T-helper 17 cell (primary cell): ENCODE data around the gene HRH1. TPM values are rescaled to one million over a fixed set of nuclear protein-coding genes. Genes with fewer than 3 reads are reported as not detected.
"Not testable (repeated sequence)": the region's sequence is repeated elsewhere in the genome, so short reads cannot be mapped to it uniquely, and the experiment has no call there.

ENCODE experiments used
- ATAC-seq: fragments of 150-1000 bp; cut with Tn5 transposase; 2 replicates; pipeline ENCODE4 v1.10.0; 2021; ENCODE audit warnings: mild to moderate bottlenecking, moderate library complexity
- DNase-seq, 3 donors: peaks; one replicate each; pipeline versions ENCODE4 v3.0.0 to v3.0.0-alpha.2; 2020 to 2021
- H3K9me3 ChIP-seq: one replicate; pipeline ENCODE4 v1.7.0; 2013; ENCODE audit warnings: low read length, mild to moderate bottlenecking; ENCODE audit not compliant: control insufficient read depth, poor library complexity, severe bottlenecking
- H3K27ac Mint-ChIP-seq: one replicate; pipeline ENCODE4 v1.8.0; 2022; ENCODE audit warnings: mild to moderate bottlenecking, moderate library complexity, mixed read lengths
- H3K27me3 Mint-ChIP-seq: one replicate; pipeline ENCODE4 v1.8.0; 2022; ENCODE audit warnings: mixed read lengths
- H3K36me3 Mint-ChIP-seq: one replicate; pipeline ENCODE4 v1.8.0; 2022; ENCODE audit warnings: low read depth, mixed read lengths
- H3K4me1 Mint-ChIP-seq: one replicate; pipeline ENCODE4 v1.8.0; 2022; ENCODE audit warnings: mild to moderate bottlenecking, mixed read lengths
- H3K4me3 Mint-ChIP-seq: one replicate; pipeline ENCODE4 v1.8.0; 2022; ENCODE audit warnings: mild to moderate bottlenecking, moderate library complexity, mixed read lengths
- total RNA-seq, 4 donors: library from RNA in 2 of 4; stranded (reverse) in 2 of 4; gene quantifications; one replicate each; pipeline ENCODE4 v1.2.3 and lab custom pipeline; 2022 to 2026

HRH1 gene
- total RNA-seq, 2 donors from 2014 or later: not detected

- not testable (repeated sequence) for H3K27ac Mint-ChIP-seq, ATAC-seq, H3K9me3 ChIP-seq, H3K4me1 Mint-ChIP-seq, H3K36me3 Mint-ChIP-seq, H3K4me3 Mint-ChIP-seq, DNase-seq, H3K27me3 Mint-ChIP-seq
Observed at GRCh38 chr3:11131886-11132285, 22.4 kb upstream of the HRH1 start.

DNA sequence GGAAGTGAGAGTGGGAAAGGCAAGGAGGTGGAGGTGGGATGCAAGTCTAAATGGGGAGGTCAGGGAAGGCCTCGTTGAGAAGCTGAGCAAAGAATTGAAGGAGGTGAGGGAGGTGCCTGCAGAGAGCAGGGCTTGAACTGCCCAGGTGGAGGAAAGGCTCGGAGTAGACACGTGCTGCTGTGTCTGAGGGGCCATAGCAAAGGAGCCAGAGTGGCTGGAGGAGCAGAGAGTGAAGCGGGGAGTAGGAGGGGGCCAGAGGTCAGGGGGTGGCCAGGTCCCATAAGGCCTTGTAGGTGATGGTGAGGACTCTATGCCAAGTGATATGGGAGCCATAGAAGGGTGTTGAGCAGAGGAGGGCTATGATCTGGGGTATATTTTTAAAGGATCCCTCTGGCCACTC, 21.4 kb upstream of the HRH1 start:
- no peak overlapping the region for H3K27ac Mint-ChIP-seq
- H3K9me3 ChIP-seq: no peaks in the 10 kb centered on the region

DNA sequence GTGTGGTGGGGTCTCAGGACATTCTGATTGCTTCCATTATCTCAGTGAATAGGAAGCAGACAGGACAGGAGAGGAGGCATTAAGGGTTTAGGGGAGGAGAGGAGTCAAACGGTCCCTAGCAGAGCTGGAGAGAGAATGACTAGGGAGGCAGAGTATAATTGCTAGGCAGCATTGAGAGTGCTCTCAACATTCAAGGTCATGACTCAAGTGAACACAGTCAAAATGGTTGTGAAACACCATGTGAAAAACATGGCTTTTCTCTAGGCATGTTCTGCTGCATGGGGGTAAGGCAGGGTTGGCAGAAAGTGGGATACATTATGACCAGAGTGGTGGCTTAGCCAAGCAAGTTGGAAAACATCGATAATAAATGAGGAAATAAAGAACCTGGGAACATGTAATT, 19.5 kb upstream of the HRH1 start:
- Mint-ChIP-seq H3K36me3 (no peaks in the 10 kb centered on the region), H3K27ac (no peak overlapping the region), H3K4me3 (no peak overlapping the region), H3K4me1 (no peaks in the 10 kb centered on the region), H3K27me3 (no peaks in the 10 kb centered on the region)
- no peaks in the 10 kb centered on the region for H3K9me3 ChIP-seq
- DNase-seq: no peak
- ATAC-seq: no peak

More for the DNA sequence above, 21.4 kb upstream of the HRH1 start:
- Mint-ChIP-seq H3K36me3 (no peaks in the 10 kb centered on the region), H3K4me1 (no peaks in the 10 kb centered on the region), H3K4me3 (no peak overlapping the region), H3K27me3 (no peaks in the 10 kb centered on the region)
- DNase-seq (no peak), ATAC-seq (no peak)

- Mint-ChIP-seq H3K27me3 (no peaks in the 10 kb centered on the region), H3K4me1 (peaks cover 4% of the 10 kb centered on the region), H3K36me3 (no peaks in the 10 kb centered on the region), H3K27ac (no peak overlapping the region), H3K4me3 (no peak overlapping the region)
- no peak for ATAC-seq
- no peak for DNase-seq
- H3K9me3 ChIP-seq: no peaks in the 10 kb centered on the region
Observed at GRCh38 chr3:11136116-11136515, 18.2 kb upstream of the HRH1 start.

- H3K4me1 Mint-ChIP-seq: peaks cover 4% of the 10 kb centered on the region
- H3K4me3 Mint-ChIP-seq: no peak overlapping the region
- no peak for ATAC-seq
- no peaks in the 10 kb centered on the region for H3K9me3 ChIP-seq
- H3K27ac Mint-ChIP-seq: no peak overlapping the region
- no peak for DNase-seq
- no peaks in the 10 kb centered on the region for H3K27me3 Mint-ChIP-seq
- H3K36me3 Mint-ChIP-seq: peaks cover 2% of the 10 kb centered on the region
Observed at GRCh38 chr3:11136830-11137626, 17.3 kb upstream of the HRH1 start.

GRCh38 chr3:11137627-11137959, 16.7 kb upstream of the HRH1 start:
- ATAC-seq (no peak), DNase-seq (no peak)
- no peaks in the 10 kb centered on the region for H3K9me3 ChIP-seq
- no peak overlapping the region for H3K27ac Mint-ChIP-seq
- H3K4me1 Mint-ChIP-seq: peaks cover 4% of the 10 kb centered on the region
- no peaks in the 10 kb centered on the region for H3K27me3 Mint-ChIP-seq
- peaks cover 2% of the 10 kb centered on the region for H3K36me3 Mint-ChIP-seq
- no peak overlapping the region for H3K4me3 Mint-ChIP-seq

GRCh38 chr3:11138371-11138770, 15.9 kb upstream of the HRH1 start:
- H3K36me3 Mint-ChIP-seq: peaks cover 4% of the 10 kb centered on the region
- H3K4me3 Mint-ChIP-seq: no peak overlapping the region
- no peaks in the 10 kb centered on the region for H3K27me3 Mint-ChIP-seq
- DNase-seq (no peak), ATAC-seq (no peak)
- peaks cover 4% of the 10 kb centered on the region for H3K4me1 Mint-ChIP-seq
- H3K27ac Mint-ChIP-seq: no peak overlapping the region
- H3K9me3 ChIP-seq: no peaks in the 10 kb centered on the region

- H3K4me3 Mint-ChIP-seq: no peak overlapping the region
- H3K4me1 Mint-ChIP-seq: peaks cover 4% of the 10 kb centered on the region
- no peak overlapping the region for H3K27ac Mint-ChIP-seq
Observed at GRCh38 chr3:11140030-11140712, 14.1 kb upstream of the HRH1 start.

DNA sequence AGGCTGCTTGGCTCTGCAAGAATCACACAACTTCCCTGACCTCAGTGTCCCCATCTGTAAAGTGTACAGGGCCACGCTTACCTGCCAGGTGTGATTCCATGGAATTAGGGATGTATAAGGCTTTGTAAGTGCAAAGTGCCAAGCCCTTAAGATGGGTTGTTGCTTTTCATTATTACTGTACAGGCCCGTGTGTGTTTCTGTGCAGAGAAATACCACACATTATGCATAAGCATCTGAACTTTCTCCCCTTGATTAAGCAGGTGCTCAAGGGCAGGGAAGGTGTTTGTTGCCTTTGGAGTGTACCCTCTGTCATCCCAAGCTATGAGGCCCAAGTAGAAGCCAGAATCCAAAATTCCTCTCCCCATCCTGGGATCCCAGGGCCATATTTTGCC, 13.6 kb upstream of the HRH1 start:
- ATAC-seq (no peak), DNase-seq (no peak)
- H3K36me3 Mint-ChIP-seq: peaks cover 4% of the 10 kb centered on the region
- no peaks in the 10 kb centered on the region for H3K9me3 ChIP-seq
- peaks cover 4% of the 10 kb centered on the region for H3K4me1 Mint-ChIP-seq
- no peaks in the 10 kb centered on the region for H3K27me3 Mint-ChIP-seq
- no peak overlapping the region for H3K4me3 Mint-ChIP-seq
- H3K27ac Mint-ChIP-seq: no peak overlapping the region

More at GRCh38 chr3:11140030-11140712, 14.1 kb upstream of the HRH1 start:
- peak; percentile 69 for ATAC-seq
- no peaks in the 10 kb centered on the region for H3K27me3 Mint-ChIP-seq
- peaks cover 4% of the 10 kb centered on the region for H3K36me3 Mint-ChIP-seq
- no peak for DNase-seq
- H3K9me3 ChIP-seq: no peaks in the 10 kb centered on the region

- Mint-ChIP-seq H3K27ac (no peak overlapping the region), H3K4me1 (peaks cover 4% of the 10 kb centered on the region), H3K36me3 (peaks cover 4% of the 10 kb centered on the region), H3K27me3 (peaks cover 12% of the 10 kb centered on the region), H3K4me3 (no peak overlapping the region)
- H3K9me3 ChIP-seq: no peaks in the 10 kb centered on the region
- DNase-seq: no peak
- ATAC-seq: no peak
Observed at GRCh38 chr3:11143476-11143875, 10.8 kb upstream of the HRH1 start.

- H3K4me1 Mint-ChIP-seq: peaks cover 4% of the 10 kb centered on the region
- no peak overlapping the region for H3K4me3 Mint-ChIP-seq
- H3K27me3 Mint-ChIP-seq: peaks cover 22% of the 10 kb centered on the region
- no peaks in the 10 kb centered on the region for H3K9me3 ChIP-seq
- H3K27ac Mint-ChIP-seq: no peak overlapping the region
- ATAC-seq (no peak), DNase-seq (no peak)
- H3K36me3 Mint-ChIP-seq: peaks cover 4% of the 10 kb centered on the region
Observed at GRCh38 chr3:11144996-11145395, 9.3 kb upstream of the HRH1 start.

DNA sequence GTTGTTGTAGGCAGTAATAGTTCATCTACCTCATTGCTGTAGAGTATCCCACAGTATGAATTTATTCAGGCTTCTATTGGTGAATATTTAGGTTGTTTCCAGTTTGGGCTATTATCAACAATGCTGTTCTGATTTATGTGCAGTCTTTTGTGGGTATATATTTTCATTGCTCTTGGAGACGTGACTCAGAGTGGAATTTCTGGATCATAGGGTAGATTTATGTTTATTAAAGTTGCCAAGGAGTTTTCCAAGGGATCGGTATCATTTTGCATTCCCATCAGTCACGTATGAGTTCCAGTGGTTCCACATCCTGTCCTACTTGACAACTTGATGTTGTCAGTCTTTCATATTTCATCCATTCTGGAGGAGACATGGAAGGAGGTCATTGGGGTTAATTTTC, 8.4 kb upstream of the HRH1 start:
- no peak overlapping the region for H3K4me3 Mint-ChIP-seq
- DNase-seq (no peak), ATAC-seq (no peak)
- H3K27ac Mint-ChIP-seq: no peak overlapping the region
- peaks cover 31% of the 10 kb centered on the region for H3K27me3 Mint-ChIP-seq
- H3K9me3 ChIP-seq: no peaks in the 10 kb centered on the region
- H3K4me1 Mint-ChIP-seq: no peaks in the 10 kb centered on the region
- H3K36me3 Mint-ChIP-seq: peaks cover 4% of the 10 kb centered on the region

GRCh38 chr3:11146773-11147660, 7.3 kb upstream of the HRH1 start:
- no peak overlapping the region for H3K4me3 Mint-ChIP-seq
- H3K27ac Mint-ChIP-seq: no peak overlapping the region
- DNase-seq (no peak), ATAC-seq (no peak)
- peaks cover 3% of the 10 kb centered on the region for H3K36me3 Mint-ChIP-seq
- no peaks in the 10 kb centered on the region for H3K4me1 Mint-ChIP-seq
- peaks cover 40% of the 10 kb centered on the region for H3K27me3 Mint-ChIP-seq
- no peaks in the 10 kb centered on the region for H3K9me3 ChIP-seq
